LNCaP clone FGC (cell line): Measurements from ENCODE around the gene WDR48.

Source experiments
- DNase-seq: peaks from one replicate; pipeline ENCODE4 v3.0.0-alpha.2; 2011; ENCODE audit warnings: low read depth
- H3K4me3 ChIP-seq: 2 replicates; pipeline ENCODE4 v1.5.1; 2011; ENCODE audit warnings: mild to moderate bottlenecking, low read depth, low read length, control low read depth
- CTCF ChIP-seq: IDR thresholded peaks from 2 replicates; pipeline ENCODE4 v1.5.1; 2012; ENCODE audit warnings: mild to moderate bottlenecking; ENCODE audit not compliant: control insufficient read depth, insufficient read depth; ENCODE audit errors: extremely low read depth

Gene WDR48

GRCh38 chr3:39079530-39079929 lies 27.7 kb downstream of the WDR48 start:
- H3K4me3 ChIP-seq = no peak overlapping the region
- no peak for TF ChIP-seq CTCF
- no peak for DNase-seq

GRCh38 chr3:39080026-39080425 lies 28.2 kb downstream of the WDR48 start:
- no peak for DNase-seq
- no peak overlapping the region for H3K4me3 ChIP-seq
- no peak for TF ChIP-seq CTCF

- no peak for DNase-seq
- no peak for TF ChIP-seq CTCF
- no peak overlapping the region for H3K4me3 ChIP-seq
Measured at GRCh38 chr3:39082666-39083313, 31.0 kb downstream of the WDR48 start.

GRCh38 chr3:39086144-39086543 lies 34.3 kb downstream of the WDR48 start:
- DNase-seq = no peak
- H3K4me3 ChIP-seq = no peak overlapping the region
- TF ChIP-seq CTCF = no peak

- no peak for TF ChIP-seq CTCF
- no peak overlapping the region for H3K4me3 ChIP-seq
- no peak for DNase-seq
Measured at GRCh38 chr3:39088456-39088855, 36.6 kb downstream of the WDR48 start.

- H3K4me3 ChIP-seq = no peak overlapping the region
- DNase-seq = no peak
- TF ChIP-seq CTCF = no peak
Measured at GRCh38 chr3:39088889-39089288, 37.1 kb downstream of the WDR48 start.

- no peak for TF ChIP-seq CTCF
- no peak for DNase-seq
Measured at GRCh38 chr3:39090922-39091321, 39.1 kb downstream of the WDR48 start.

More at GRCh38 chr3:39090922-39091321, 39.1 kb downstream of the WDR48 start:
- H3K4me3 ChIP-seq = no peak overlapping the region
